Measurements from ENCODE around the gene RFC5. TPM values are rescaled to one million over a fixed set of nuclear protein-coding genes. Genes with fewer than 3 reads are reported as not detected.

RFC5 gene
- polyA plus RNA-seq, 2 of the 4 experiments (the other 2 are of a cell fraction) = 57.5 to 64.7 TPM

DNA sequence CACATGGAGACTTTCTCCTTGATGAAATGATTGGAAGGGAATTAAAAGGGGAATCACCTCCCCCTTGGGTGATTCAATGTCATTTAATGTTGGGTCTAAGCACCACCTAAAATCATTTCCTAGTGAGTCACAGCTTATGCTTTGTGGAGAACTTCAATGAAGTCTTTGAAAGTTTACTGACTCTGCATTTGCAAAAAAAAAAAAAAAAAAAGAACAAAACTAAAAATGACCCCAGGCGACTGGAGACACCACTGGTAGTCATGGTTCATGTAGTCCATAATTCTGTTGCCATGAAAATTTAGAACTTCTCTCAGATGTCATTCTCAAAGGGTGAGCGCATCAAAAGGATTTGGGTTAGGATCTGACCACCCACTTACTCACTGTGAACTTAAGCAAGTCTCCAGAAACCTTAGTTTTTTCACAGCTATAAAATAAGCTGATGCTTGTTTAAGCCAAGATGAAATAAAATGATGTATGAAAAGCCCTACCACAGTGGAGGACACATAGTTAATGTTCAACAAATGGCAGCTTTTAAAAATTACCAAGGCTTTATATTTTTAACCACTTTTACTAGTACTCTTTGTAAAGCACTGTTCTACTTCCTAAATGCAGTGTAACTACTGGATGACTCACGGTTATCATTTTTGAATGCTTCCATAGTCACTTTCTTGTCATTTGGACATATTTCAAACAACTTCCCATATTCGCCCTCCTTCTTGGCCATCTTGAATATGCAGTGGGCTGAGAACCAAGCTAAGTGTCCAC, 29.6 kb upstream of the RFC5 start (continued):
- TF ChIP-seq, protein P1, sequence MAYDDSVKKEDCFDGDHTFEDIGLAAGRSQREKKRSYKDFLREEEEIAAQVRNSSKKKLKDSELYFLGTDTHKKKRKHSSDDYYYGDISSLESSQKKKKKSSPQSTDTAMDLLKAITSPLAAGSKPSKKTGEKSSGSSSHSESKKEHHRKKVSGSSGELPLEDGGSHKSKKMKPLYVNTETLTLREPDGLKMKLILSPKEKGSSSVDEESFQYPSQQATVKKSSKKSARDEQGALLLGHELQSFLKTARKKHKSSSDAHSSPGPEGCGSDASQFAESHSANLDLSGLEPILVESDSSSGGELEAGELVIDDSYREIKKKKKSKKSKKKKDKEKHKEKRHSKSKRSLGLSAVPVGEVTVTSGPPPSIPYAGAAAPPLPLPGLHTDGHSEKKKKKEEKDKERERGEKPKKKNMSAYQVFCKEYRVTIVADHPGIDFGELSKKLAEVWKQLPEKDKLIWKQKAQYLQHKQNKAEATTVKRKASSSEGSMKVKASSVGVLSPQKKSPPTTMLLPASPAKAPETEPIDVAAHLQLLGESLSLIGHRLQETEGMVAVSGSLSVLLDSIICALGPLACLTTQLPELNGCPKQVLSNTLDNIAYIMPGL (CRISPR knock-in tag; IDR thresholded peaks at IDR 0.05; ENCODE audit: borderline replicate concordance) = no peak
- TF ChIP-seq, protein P2, sequence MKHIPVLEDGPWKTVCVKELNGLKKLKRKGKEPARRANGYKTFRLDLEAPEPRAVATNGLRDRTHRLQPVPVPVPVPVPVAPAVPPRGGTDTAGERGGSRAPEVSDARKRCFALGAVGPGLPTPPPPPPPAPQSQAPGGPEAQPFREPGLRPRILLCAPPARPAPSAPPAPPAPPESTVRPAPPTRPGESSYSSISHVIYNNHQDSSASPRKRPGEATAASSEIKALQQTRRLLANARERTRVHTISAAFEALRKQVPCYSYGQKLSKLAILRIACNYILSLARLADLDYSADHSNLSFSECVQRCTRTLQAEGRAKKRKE (CRISPR knock-in tag; IDR thresholded peaks at IDR 0.05; ENCODE audit: low read depth) = no peak
- TF ChIP-seq EP300 (IDR thresholded peaks at IDR 0.05) = peak in 1 of 2 experiments; percentile 13; a peak in 1 of 5 replicates
- TF ChIP-seq, protein P3, sequence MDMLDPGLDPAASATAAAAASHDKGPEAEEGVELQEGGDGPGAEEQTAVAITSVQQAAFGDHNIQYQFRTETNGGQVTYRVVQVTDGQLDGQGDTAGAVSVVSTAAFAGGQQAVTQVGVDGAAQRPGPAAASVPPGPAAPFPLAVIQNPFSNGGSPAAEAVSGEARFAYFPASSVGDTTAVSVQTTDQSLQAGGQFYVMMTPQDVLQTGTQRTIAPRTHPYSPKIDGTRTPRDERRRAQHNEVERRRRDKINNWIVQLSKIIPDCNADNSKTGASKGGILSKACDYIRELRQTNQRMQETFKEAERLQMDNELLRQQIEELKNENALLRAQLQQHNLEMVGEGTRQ (IDR thresholded peaks at IDR 0.05) = no peak
- TF ChIP-seq HOXB13 (CRISPR knock-in tag; IDR thresholded peaks at IDR 0.05; ENCODE audit: low read depth) = no peak
- no peak for TF ChIP-seq POLR2AphosphoS2 (conservative IDR thresholded peaks at IDR 0.05; ENCODE audit: low read length)
- TF ChIP-seq CEBPB (IDR thresholded peaks at IDR 0.05) = 0 out of 4 replicates have a peak, but pooled peaks of 1 of the 2 experiments have one; percentile 4
- no peak for TF ChIP-seq SREBF2 (IDR thresholded peaks at IDR 0.05)
- no peak for TF ChIP-seq BHLHE40 (IDR thresholded peaks at IDR 0.05; ENCODE audit: low read depth, low read length)
- TF ChIP-seq, protein P4, sequence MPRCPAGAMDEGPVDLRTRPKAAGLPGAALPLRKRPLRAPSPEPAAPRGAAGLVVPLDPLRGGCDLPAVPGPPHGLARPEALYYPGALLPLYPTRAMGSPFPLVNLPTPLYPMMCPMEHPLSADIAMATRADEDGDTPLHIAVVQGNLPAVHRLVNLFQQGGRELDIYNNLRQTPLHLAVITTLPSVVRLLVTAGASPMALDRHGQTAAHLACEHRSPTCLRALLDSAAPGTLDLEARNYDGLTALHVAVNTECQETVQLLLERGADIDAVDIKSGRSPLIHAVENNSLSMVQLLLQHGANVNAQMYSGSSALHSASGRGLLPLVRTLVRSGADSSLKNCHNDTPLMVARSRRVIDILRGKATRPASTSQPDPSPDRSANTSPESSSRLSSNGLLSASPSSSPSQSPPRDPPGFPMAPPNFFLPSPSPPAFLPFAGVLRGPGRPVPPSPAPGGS (IDR thresholded peaks at IDR 0.05) = peak; percentile 28; the same call in 1 of the 3 replicates
- no peak for TF ChIP-seq RCOR1 (IDR thresholded peaks at IDR 0.05; ENCODE audit: low read depth, low read length)
- TF ChIP-seq EHMT2 (IDR thresholded peaks at IDR 0.05; ENCODE audit: low read depth) = no peak

DNA sequence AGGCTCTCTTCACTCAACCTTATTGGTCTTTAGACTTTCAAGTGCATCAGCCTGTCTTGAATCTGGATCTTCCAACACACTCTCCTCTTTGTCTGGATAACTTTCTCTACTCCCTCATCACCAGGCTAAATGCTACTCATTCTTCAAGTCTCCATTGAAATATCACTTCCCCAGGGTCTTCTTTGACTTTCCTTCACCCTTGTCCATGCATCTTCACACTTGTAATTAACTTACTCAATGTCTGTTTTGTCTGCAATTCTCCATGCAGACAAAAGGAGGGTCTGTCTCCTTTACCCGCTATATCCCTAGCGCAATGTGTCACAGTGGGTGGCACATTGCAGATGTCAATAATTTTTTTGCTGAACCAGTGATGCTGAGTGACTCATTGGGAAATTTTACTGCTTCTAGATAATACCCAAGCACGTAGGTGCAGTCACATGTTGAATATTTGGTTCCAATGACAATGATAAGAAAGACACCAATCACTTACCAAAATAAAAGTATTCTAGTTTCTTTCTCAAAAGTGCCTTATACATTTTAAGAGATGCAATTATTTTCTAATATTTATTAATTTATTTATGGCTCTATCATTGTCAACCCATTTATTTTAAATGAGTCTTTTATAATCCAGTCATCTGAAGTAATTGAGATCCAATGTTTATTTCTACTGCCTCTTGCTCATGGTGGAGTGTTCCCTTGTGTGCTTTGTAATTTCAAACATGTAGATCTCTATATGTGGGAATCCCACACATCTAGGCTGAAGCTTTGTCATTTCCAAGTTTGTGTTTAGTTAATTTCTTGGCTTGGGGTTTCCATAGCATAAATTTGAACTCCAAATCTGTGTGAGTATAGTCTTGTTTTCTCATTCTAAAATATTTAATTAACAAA, 21.7 kb upstream of the RFC5 start:
- Histone ChIP-seq H3K9me3 (peaks cover 9% of the 10 kb centered on the region; the same call in 1 of the 3 replicates), H3K4me2 (no peak overlapping the region), H3K27ac (no peak overlapping the region), H3K4me3 (no peak overlapping the region), H3K4me1 (no peaks in the 10 kb centered on the region)
- FAIRE-seq (no peak), DNase-seq (ENCODE audit: low read depth in 1 of 2, low spot score in 1 of 2) (no peak), ATAC-seq (no peak)
- ChIA-PET POLR2A (no interaction called here), CTCF (no interaction called here)
- 52% methylated on average over 3 of the region's 3 CpGs for WGBS (ENCODE audit: missing lambda C conversion rate)
- TF ChIP-seq RAD21 (conservative IDR thresholded peaks at IDR 0.05 in 1 of 2, IDR thresholded peaks at IDR 0.05 in 1 of 2) (no peak), JUNB (IDR thresholded peaks at IDR 0.05) (no peak), CBX2 (IDR thresholded peaks at IDR 0.05; ENCODE audit: borderline replicate concordance, low read depth) (no peak), SMC3 (IDR thresholded peaks at IDR 0.05) (no peak), ZNF302 (CRISPR knock-in tag; IDR thresholded peaks at IDR 0.05) (no peak), HOXA7 (CRISPR knock-in tag; IDR thresholded peaks at IDR 0.05) (no peak)
- TF ChIP-seq, protein P5, sequence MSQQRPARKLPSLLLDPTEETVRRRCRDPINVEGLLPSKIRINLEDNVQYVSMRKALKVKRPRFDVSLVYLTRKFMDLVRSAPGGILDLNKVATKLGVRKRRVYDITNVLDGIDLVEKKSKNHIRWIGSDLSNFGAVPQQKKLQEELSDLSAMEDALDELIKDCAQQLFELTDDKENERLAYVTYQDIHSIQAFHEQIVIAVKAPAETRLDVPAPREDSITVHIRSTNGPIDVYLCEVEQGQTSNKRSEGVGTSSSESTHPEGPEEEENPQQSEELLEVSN (IDR thresholded peaks at IDR 0.05; ENCODE audit: borderline replicate concordance, low read depth) = no peak
- TF ChIP-seq, protein P6, sequence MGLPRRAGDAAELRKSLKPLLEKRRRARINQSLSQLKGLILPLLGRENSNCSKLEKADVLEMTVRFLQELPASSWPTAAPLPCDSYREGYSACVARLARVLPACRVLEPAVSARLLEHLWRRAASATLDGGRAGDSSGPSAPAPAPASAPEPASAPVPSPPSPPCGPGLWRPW (IDR thresholded peaks at IDR 0.05) = no peak
- TF ChIP-seq, protein P7, sequence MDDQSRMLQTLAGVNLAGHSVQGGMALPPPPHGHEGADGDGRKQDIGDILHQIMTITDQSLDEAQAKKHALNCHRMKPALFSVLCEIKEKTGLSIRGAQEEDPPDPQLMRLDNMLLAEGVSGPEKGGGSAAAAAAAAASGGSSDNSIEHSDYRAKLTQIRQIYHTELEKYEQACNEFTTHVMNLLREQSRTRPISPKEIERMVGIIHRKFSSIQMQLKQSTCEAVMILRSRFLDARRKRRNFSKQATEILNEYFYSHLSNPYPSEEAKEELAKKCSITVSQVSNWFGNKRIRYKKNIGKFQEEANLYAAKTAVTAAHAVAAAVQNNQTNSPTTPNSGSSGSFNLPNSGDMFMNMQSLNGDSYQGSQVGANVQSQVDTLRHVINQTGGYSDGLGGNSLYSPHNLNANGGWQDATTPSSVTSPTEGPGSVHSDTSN (IDR thresholded peaks at IDR 0.05) = no peak
- TF ChIP-seq, protein P8, sequence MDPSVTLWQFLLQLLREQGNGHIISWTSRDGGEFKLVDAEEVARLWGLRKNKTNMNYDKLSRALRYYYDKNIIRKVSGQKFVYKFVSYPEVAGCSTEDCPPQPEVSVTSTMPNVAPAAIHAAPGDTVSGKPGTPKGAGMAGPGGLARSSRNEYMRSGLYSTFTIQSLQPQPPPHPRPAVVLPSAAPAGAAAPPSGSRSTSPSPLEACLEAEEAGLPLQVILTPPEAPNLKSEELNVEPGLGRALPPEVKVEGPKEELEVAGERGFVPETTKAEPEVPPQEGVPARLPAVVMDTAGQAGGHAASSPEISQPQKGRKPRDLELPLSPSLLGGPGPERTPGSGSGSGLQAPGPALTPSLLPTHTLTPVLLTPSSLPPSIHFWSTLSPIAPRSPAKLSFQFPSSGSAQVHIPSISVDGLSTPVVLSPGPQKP (IDR thresholded peaks at IDR 0.05; ENCODE audit: low read depth, low read length) = no peak

All from A549 (cell line).